GM10266 (cell line): Measurements from ENCODE around the gene TNN.
"Not testable (repeated sequence)": the region's sequence is repeated elsewhere in the genome, so short reads cannot be mapped to it uniquely, and the experiment has no call there.

ENCODE experiments used
- DNase-seq: peaks from one replicate; pipeline ENCODE4 v3.0.0; 2012; ENCODE audit errors: extremely low spot score
- TF ChIP-seq, protein P1 (sequence below): IDR thresholded peaks from 2 replicates; pipeline ENCODE4 v1.5.1; 2012; ENCODE audit warnings: mild to moderate bottlenecking, low read depth; ENCODE audit not compliant: control insufficient read depth, insufficient read depth; ENCODE audit errors: missing control alignments

Gene TNN

GRCh38 chr1:175095978-175096607 is 28.5 kb downstream of the TNN start:
- DNase-seq = no peak
- TF ChIP-seq, protein P1, sequence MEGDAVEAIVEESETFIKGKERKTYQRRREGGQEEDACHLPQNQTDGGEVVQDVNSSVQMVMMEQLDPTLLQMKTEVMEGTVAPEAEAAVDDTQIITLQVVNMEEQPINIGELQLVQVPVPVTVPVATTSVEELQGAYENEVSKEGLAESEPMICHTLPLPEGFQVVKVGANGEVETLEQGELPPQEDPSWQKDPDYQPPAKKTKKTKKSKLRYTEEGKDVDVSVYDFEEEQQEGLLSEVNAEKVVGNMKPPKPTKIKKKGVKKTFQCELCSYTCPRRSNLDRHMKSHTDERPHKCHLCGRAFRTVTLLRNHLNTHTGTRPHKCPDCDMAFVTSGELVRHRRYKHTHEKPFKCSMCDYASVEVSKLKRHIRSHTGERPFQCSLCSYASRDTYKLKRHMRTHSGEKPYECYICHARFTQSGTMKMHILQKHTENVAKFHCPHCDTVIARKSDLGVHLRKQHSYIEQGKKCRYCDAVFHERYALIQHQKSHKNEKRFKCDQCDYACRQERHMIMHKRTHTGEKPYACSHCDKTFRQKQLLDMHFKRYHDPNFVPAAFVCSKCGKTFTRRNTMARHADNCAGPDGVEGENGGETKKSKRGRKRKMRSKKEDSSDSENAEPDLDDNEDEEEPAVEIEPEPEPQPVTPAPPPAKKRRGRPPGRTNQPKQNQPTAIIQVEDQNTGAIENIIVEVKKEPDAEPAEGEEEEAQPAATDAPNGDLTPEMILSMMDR = no peak

DNA sequence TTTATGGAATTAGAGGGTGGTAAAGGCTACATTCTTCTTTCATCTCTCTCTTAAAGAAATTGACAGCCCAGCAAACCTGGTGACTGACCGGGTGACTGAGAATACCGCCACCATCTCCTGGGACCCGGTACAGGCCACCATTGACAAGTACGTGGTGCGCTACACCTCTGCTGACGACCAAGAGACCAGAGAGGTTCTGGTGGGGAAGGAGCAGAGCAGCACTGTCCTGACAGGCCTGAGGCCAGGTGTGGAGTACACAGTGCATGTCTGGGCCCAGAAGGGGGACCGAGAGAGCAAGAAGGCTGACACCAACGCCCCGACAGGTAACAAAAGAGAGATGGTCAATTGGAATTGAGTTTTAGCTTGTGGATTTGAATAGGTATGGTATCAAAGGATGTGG is 29.7 kb downstream of the TNN start:
- TF ChIP-seq, protein P1 = no peak
- no peak for DNase-seq

DNA sequence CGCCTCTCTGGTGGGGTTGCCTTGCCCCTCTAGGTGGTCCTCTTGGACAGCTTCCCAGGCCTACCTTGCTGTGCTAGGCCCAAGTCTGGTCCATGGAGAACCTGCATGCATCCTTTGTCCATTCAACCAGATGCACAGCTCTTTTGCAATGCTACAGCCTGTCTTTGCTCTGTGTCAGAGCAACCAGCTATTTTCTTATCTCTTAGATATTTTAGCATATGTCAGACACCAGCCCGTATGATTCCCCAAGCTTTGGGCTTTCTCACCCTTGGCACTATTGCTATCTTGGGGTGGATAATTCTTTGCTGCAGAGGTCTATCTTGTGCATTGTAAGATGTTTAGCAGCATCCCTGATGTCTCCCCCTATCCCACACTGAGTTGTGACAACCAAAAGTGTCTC is 32.3 kb downstream of the TNN start:
- TF ChIP-seq, protein P1 = no peak
- DNase-seq = no peak

- DNase-seq = not testable (repeated sequence)
These were observed 34.5 kb downstream of the TNN start for GRCh38 chr1:175102166-175102565.

GRCh38 chr1:175106536-175106935 is 38.9 kb downstream of the TNN start:
- DNase-seq = not testable (repeated sequence)

GRCh38 chr1:175108331-175108820 is 40.7 kb downstream of the TNN start:
- DNase-seq = not testable (repeated sequence)

- no peak for DNase-seq
- TF ChIP-seq, protein P1 = no peak
These were observed 47.4 kb downstream of the TNN start for GRCh38 chr1:175114996-175115395.

- DNase-seq = no peak
- TF ChIP-seq, protein P1 = no peak
These were observed 48.7 kb downstream of the TNN start for GRCh38 chr1:175116210-175116798.

DNA sequence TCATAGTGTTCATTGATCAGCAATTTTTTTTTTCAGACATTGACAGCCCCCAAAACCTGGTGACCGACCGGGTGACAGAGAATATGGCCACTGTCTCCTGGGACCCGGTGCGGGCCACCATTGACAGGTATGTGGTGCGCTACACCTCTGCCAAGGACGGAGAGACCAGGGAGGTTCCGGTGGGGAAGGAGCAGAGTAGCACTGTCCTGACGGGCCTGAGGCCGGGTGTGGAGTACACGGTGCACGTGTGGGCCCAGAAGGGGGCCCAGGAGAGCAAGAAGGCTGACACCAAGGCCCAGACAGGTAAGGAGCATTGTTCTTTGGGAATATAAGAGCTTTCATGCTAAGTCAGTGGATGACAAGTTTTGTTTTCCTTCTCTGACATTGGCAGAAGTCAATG is 49.3 kb downstream of the TNN start:
- no peak for DNase-seq
- TF ChIP-seq, protein P1 = no peak
